ENCODE measurements around the gene CD47.

Gene CD47

GRCh38 chr3:108044699-108045098, 46.1 kb downstream of the CD47 start:
- Histone ChIP-seq H3K27me3 (ENCODE audit: low read depth, low read length) (no peaks in the 10 kb centered on the region), H3K4me3 (ENCODE audit: low read length) (no peak overlapping the region), H3K79me2 (ENCODE audit: low read length) (no peaks in the 10 kb centered on the region), H3K27ac (ENCODE audit: low read length) (no peak overlapping the region), H3K36me3 (replicated peaks; ENCODE audit: low read depth, low read length) (peaks cover 26% of the 10 kb centered on the region), H3K9me3 (ENCODE audit: insufficient read depth, low read length) (no peaks in the 10 kb centered on the region), H3K9ac (ENCODE audit: low read length) (no peak overlapping the region), H2AFZ (ENCODE audit: low read depth, low read length) (no peak overlapping the region), H4K20me1 (ENCODE audit: insufficient read depth, low read length) (no peaks in the 10 kb centered on the region), H3K4me2 (ENCODE audit: low read length) (no peak overlapping the region), H3K4me1 (ENCODE audit: low read length) (no peaks in the 10 kb centered on the region)
- no peak for TF ChIP-seq CTCF (IDR thresholded peaks at IDR 0.05; ENCODE audit: low read depth, low read length)
- no peak for TF ChIP-seq EZH2phosphoT487 (IDR thresholded peaks at IDR 0.05; ENCODE audit: low read depth)

GRCh38 chr3:108042300-108042699, 48.5 kb downstream of the CD47 start:
- Histone ChIP-seq H3K4me3 (ENCODE audit: low read length) (no peak overlapping the region), H3K36me3 (replicated peaks; ENCODE audit: low read depth, low read length) (peaks cover 24% of the 10 kb centered on the region), H4K20me1 (ENCODE audit: insufficient read depth, low read length) (no peaks in the 10 kb centered on the region), H3K4me1 (ENCODE audit: low read length) (peaks cover 1% of the 10 kb centered on the region), H3K4me2 (ENCODE audit: low read length) (no peak overlapping the region), H3K9me3 (ENCODE audit: insufficient read depth, low read length) (no peaks in the 10 kb centered on the region), H3K27me3 (ENCODE audit: low read depth, low read length) (no peaks in the 10 kb centered on the region), H2AFZ (ENCODE audit: low read depth, low read length) (no peak overlapping the region), H3K9ac (ENCODE audit: low read length) (no peak overlapping the region), H3K27ac (ENCODE audit: low read length) (no peak overlapping the region), H3K79me2 (ENCODE audit: low read length) (no peaks in the 10 kb centered on the region)
- TF ChIP-seq EZH2phosphoT487 (IDR thresholded peaks at IDR 0.05; ENCODE audit: low read depth) (no peak), CTCF (IDR thresholded peaks at IDR 0.05; ENCODE audit: low read depth, low read length) (no peak)

GRCh38 chr3:108041253-108041652, 49.6 kb downstream of the CD47 start:
- H4K20me1 ChIP-seq (ENCODE audit: insufficient read depth, low read length): no peaks in the 10 kb centered on the region
- no peak overlapping the region for H3K9ac ChIP-seq (ENCODE audit: low read length)
- peaks cover 8% of the 10 kb centered on the region for H3K4me1 ChIP-seq (ENCODE audit: low read length)
- no peak overlapping the region for H2AFZ ChIP-seq (ENCODE audit: low read depth, low read length)
- H3K36me3 ChIP-seq (replicated peaks; ENCODE audit: low read depth, low read length): peaks cover 18% of the 10 kb centered on the region
- H3K79me2 ChIP-seq (ENCODE audit: low read length): no peaks in the 10 kb centered on the region
- no peaks in the 10 kb centered on the region for H3K9me3 ChIP-seq (ENCODE audit: insufficient read depth, low read length)
- H3K4me3 ChIP-seq (ENCODE audit: low read length): no peak overlapping the region
- H3K27ac ChIP-seq (ENCODE audit: low read length): no peak overlapping the region
- no peaks in the 10 kb centered on the region for H3K27me3 ChIP-seq (ENCODE audit: low read depth, low read length)
- TF ChIP-seq EZH2phosphoT487 (IDR thresholded peaks at IDR 0.05; ENCODE audit: low read depth) (no peak), CTCF (IDR thresholded peaks at IDR 0.05; ENCODE audit: low read depth, low read length) (no peak)
- H3K4me2 ChIP-seq (ENCODE audit: low read length): no peak overlapping the region

DNA sequence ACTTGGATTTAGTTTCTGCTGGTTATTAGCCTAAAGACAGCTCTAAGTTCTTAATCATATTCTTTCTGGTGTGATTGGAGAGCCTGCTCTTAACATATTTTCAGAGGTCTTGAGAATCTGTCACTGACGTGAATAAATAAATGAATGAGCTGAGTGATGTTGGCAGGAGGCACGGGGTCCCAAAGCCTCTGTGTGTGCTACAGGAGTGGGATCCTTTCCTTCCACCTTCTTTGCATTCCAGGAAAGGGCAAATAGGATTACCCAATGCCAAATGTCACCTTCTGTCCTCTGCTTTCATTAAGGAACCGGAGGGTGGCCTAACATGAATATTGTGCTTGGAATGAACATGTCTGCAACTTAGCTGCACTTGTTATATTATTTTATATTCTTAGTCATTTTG, 53.1 kb downstream of the CD47 start:
- H3K36me3 ChIP-seq (replicated peaks; ENCODE audit: low read depth, low read length): peaks cover 10% of the 10 kb centered on the region
- H3K9ac ChIP-seq (ENCODE audit: low read length): no peak overlapping the region
- H3K9me3 ChIP-seq (ENCODE audit: insufficient read depth, low read length): no peaks in the 10 kb centered on the region
- H3K27me3 ChIP-seq (ENCODE audit: low read depth, low read length): no peaks in the 10 kb centered on the region
- no peaks in the 10 kb centered on the region for H4K20me1 ChIP-seq (ENCODE audit: insufficient read depth, low read length)
- H3K79me2 ChIP-seq (ENCODE audit: low read length): no peaks in the 10 kb centered on the region
- H3K4me3 ChIP-seq (ENCODE audit: low read length): no peak overlapping the region
- no peak overlapping the region for H3K4me2 ChIP-seq (ENCODE audit: low read length)
- no peak for TF ChIP-seq EZH2phosphoT487 (IDR thresholded peaks at IDR 0.05; ENCODE audit: low read depth)
- TF ChIP-seq CTCF (IDR thresholded peaks at IDR 0.05; ENCODE audit: low read depth, low read length): no peak
- peaks cover 15% of the 10 kb centered on the region for H3K4me1 ChIP-seq (ENCODE audit: low read length)
- H2AFZ ChIP-seq (ENCODE audit: low read depth, low read length): no peak overlapping the region
- no peak overlapping the region for H3K27ac ChIP-seq (ENCODE audit: low read length)

All from OCI-LY3 (cell line).